ENCODE results near the gene SHISAL2A.

GRCh38 chr1:52601991-52602855, 30.7 kb upstream of the SHISAL2A start, which contains the start of gene GPX7:
- TF ChIP-seq CTCF (IDR thresholded peaks at IDR 0.05) (no peak), POLR2A (IDR thresholded peaks at IDR 0.05) (peak in 1 of 2 donors; percentile 47)

Measured in adrenal gland (tissue), 5 donors.